Measurements from ENCODE around the gene ISLR. TPM values are rescaled to one million over a fixed set of nuclear protein-coding genes. Genes with fewer than 3 reads are reported as not detected.

Gene ISLR
- total RNA-seq, 2 experiments from 2014 or later = not detected

GRCh38 chr15:74196175-74196574 lies 22.7 kb downstream of the ISLR start:
- no peaks in the 10 kb centered on the region for H3K4me1 Mint-ChIP-seq (ENCODE audit: low read depth)
- intact Hi-C loops (cut with DNase I, micrococcal nuclease) = no loop called here
- H3K27ac Mint-ChIP-seq = no peak overlapping the region
- no peak overlapping the region for H3K4me3 Mint-ChIP-seq
- no peaks in the 10 kb centered on the region for H3K36me3 Mint-ChIP-seq (ENCODE audit: low read depth)
- H3K27me3 Mint-ChIP-seq = peaks cover 4% of the 10 kb centered on the region
- H3K9me3 ChIP-seq (ENCODE audit: control insufficient read depth in 1 of 2, insufficient read depth in 1 of 2, low read length in 2 of 2) = no peaks in the 10 kb centered on the region
- ChIA-PET POLR2A (no interaction called here), CTCF (no interaction called here)
- H3K27me3 ChIP-seq (ENCODE audit: control insufficient read depth in 1 of 2, insufficient read depth in 2 of 2, low read length in 2 of 2) = no peaks in the 10 kb centered on the region
- no peaks in the 10 kb centered on the region for H3K9me3 Mint-ChIP-seq
- no peak for ATAC-seq (ENCODE audit: poor library complexity)
- H3K4me1 ChIP-seq (ENCODE audit: insufficient read depth, low read length) = no peaks in the 10 kb centered on the region
- DNase-seq = no peak
- no peak overlapping the region for H3K4me3 ChIP-seq (ENCODE audit: low read length)
- no peak for TF ChIP-seq CTCF (IDR thresholded peaks at IDR 0.05)
- no peak overlapping the region for H3K27ac ChIP-seq (ENCODE audit: low read depth in 1 of 2, low read length in 2 of 2)
- no peaks in the 10 kb centered on the region for H3K36me3 ChIP-seq (ENCODE audit: insufficient read depth, low read length)

- Mint-ChIP-seq H3K4me3 (no peak overlapping the region), H3K36me3 (ENCODE audit: low read depth) (no peaks in the 10 kb centered on the region), H3K27ac (no peak overlapping the region), H3K9me3 (no peaks in the 10 kb centered on the region), H3K27me3 (peaks cover 4% of the 10 kb centered on the region), H3K4me1 (ENCODE audit: low read depth) (no peaks in the 10 kb centered on the region)
- intact Hi-C loops (cut with DNase I, micrococcal nuclease) = no loop called here
- ChIA-PET POLR2A (no interaction called here), CTCF (no interaction called here)
- no peak overlapping the region for H3K4me3 ChIP-seq (ENCODE audit: low read length)
- H3K36me3 ChIP-seq (ENCODE audit: insufficient read depth, low read length) = no peaks in the 10 kb centered on the region
- no peaks in the 10 kb centered on the region for H3K9me3 ChIP-seq (ENCODE audit: control insufficient read depth in 1 of 2, insufficient read depth in 1 of 2, low read length in 2 of 2)
- no peak for TF ChIP-seq CTCF (IDR thresholded peaks at IDR 0.05)
- DNase-seq (no peak), ATAC-seq (ENCODE audit: poor library complexity) (no peak)
- H3K27ac ChIP-seq (ENCODE audit: low read depth in 1 of 2, low read length in 2 of 2) = no peak overlapping the region
- no peaks in the 10 kb centered on the region for H3K27me3 ChIP-seq (ENCODE audit: control insufficient read depth in 1 of 2, insufficient read depth in 2 of 2, low read length in 2 of 2)
- no peaks in the 10 kb centered on the region for H3K4me1 ChIP-seq (ENCODE audit: insufficient read depth, low read length)
These were observed 23.9 kb downstream of the ISLR start for GRCh38 chr15:74197176-74197965.

- DNase-seq = no peak
- no peaks in the 10 kb centered on the region for H3K4me1 ChIP-seq (ENCODE audit: insufficient read depth, low read length)
- intact Hi-C loops (cut with DNase I, micrococcal nuclease) = no loop called here
- no peak overlapping the region for H3K27ac ChIP-seq (ENCODE audit: low read depth in 1 of 2, low read length in 2 of 2)
- H3K9me3 Mint-ChIP-seq = no peaks in the 10 kb centered on the region
- H3K27me3 ChIP-seq (ENCODE audit: control insufficient read depth in 1 of 2, insufficient read depth in 2 of 2, low read length in 2 of 2) = peaks cover 2 to 5% of the 10 kb centered on the region in 2 experiments
- H3K27ac Mint-ChIP-seq = no peak overlapping the region
- CTCF ChIA-PET = no interaction called here
- no peak overlapping the region for H3K4me3 Mint-ChIP-seq
- peaks cover 4% of the 10 kb centered on the region for H3K27me3 Mint-ChIP-seq
- no peak overlapping the region for H3K4me3 ChIP-seq (ENCODE audit: low read length)
- POLR2A ChIA-PET = no interaction called here
- TF ChIP-seq CTCF (IDR thresholded peaks at IDR 0.05) = no peak
- no peak for ATAC-seq (ENCODE audit: poor library complexity)
- H3K4me1 Mint-ChIP-seq (ENCODE audit: low read depth) = no peaks in the 10 kb centered on the region
- no peaks in the 10 kb centered on the region for H3K36me3 Mint-ChIP-seq (ENCODE audit: low read depth)
- no peaks in the 10 kb centered on the region for H3K9me3 ChIP-seq (ENCODE audit: control insufficient read depth in 1 of 2, insufficient read depth in 1 of 2, low read length in 2 of 2)
- H3K36me3 ChIP-seq (ENCODE audit: insufficient read depth, low read length) = no peaks in the 10 kb centered on the region
These were observed 25.8 kb downstream of the ISLR start for GRCh38 chr15:74199297-74199652.
